NCI-H526 treated with DMSO at 0.1 percent for 48 hours (cell line): ENCODE measurements around the gene CCDC102B.

Experiments used
- DNase-seq: peaks from one replicate; lab custom pipeline; 2025; lab: John Stamatoyannopoulos, UW

CCDC102B gene

DNA sequence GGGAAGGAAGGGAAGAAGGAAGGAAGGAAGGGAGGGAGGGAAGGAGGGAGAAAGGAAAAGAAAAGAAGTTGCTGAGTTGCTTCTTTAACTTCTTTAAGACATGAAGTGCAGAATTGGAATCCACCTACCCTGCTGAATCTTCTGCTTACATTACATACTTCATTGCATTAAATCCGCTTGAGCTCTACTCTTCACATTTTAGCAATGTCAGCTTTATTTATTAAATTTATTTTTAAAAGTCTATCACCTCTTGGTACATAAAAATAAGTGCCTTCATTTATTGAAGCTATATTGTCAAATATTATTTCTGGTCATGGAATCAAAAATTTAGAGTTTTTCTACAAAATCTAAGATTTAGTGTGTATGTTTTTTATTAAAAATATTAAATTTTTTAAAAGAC lies 284.6 kb downstream of the CCDC102B start:
- DNase-seq = no peak

- DNase-seq = no peak
These were observed 288.1 kb downstream of the CCDC102B start for GRCh38 chr18:69085951-69086350.

GRCh38 chr18:69088973-69089372 lies 291.1 kb downstream of the CCDC102B start:
- no peak for DNase-seq

- no peak for DNase-seq
These were observed 299.5 kb downstream of the CCDC102B start for GRCh38 chr18:69097349-69097748.

DNA sequence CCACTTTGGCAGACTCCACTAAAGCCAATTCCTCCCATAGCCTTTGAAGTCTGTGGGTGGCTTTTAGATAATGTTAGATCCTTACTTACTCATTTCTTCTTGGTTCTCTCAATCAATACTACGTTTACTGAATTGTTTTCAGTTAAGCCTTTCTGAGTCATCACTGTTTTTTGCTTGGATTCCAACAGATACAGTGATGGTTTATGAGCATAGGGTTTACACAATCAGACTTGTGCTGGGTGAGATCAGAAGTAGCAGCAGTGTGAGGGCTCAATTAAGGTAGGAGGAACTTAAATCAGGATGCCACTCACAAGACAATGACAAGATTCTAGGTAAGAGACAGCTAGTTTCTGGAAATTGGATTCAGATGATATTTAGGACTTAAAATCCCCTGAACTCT lies 305.1 kb downstream of the CCDC102B start:
- no peak for DNase-seq
